Progenitor cell of endocrine pancreas (in vitro differentiated cells): ENCODE results near the gene NME3. TPM values are rescaled to one million over a fixed set of nuclear protein-coding genes. Genes with fewer than 3 reads are reported as not detected.

ENCODE experiments used
- DNase-seq: peaks from one replicate; pipeline ENCODE4 v3.0.0; 2021; ENCODE audit warnings: low spot score; ENCODE audit not compliant: unreplicated experiment
- H3K27ac Mint-ChIP-seq: 2 replicates; pipeline ENCODE4 v1.8.0; 2021; ENCODE audit warnings: mild to moderate bottlenecking, moderate library complexity, mixed read lengths
- H3K27me3 Mint-ChIP-seq: 2 replicates; pipeline ENCODE4 v1.8.0; 2021; ENCODE audit warnings: mixed read lengths
- H3K36me3 Mint-ChIP-seq: 2 replicates; pipeline ENCODE4 v1.8.0; 2022; ENCODE audit warnings: mixed read lengths; ENCODE audit not compliant: insufficient read depth
- H3K4me1 Mint-ChIP-seq: 2 replicates; pipeline ENCODE4 v1.8.0; 2021; ENCODE audit warnings: low read depth, mixed read lengths
- H3K4me3 Mint-ChIP-seq: 2 replicates; pipeline ENCODE4 v1.8.0; 2021; ENCODE audit warnings: low read depth, mild to moderate bottlenecking, moderate library complexity, mixed read lengths
- H3K9me3 Mint-ChIP-seq: 2 replicates; pipeline ENCODE4 v1.8.0; 2021; ENCODE audit warnings: low read depth, mixed read lengths
- CTCF ChIP-seq: fragments of 200-600 bp; sonication (generic); IDR thresholded peaks from one replicate; pipeline ENCODE4 v1.5.0; 2021; ENCODE audit warnings: antibody characterized with exemption, mild to moderate bottlenecking; ENCODE audit not compliant: unreplicated experiment
- total RNA-seq: library from RNA; stranded (reverse); gene quantifications from 2 replicates; pipeline ENCODE4 v1.2.1, GENCODE V29; 2021

Gene NME3
- total RNA-seq, 1 donor from 2014 or later: 34.4 TPM

GRCh38 chr16:1779741-1780676, 8.7 kb upstream of the NME3 start:
- Mint-ChIP-seq H3K27ac (no peak overlapping the region), H3K4me1 (peaks cover 14% of the 10 kb centered on the region), H3K36me3 (peaks cover 1% of the 10 kb centered on the region), H3K9me3 (no peaks in the 10 kb centered on the region), H3K27me3 (no peaks in the 10 kb centered on the region), H3K4me3 (peak overlapping the region; percentile 37)
- TF ChIP-seq CTCF: no peak
- DNase-seq: no peak

- H3K36me3 Mint-ChIP-seq: peaks cover 1% of the 10 kb centered on the region
- no peaks in the 10 kb centered on the region for H3K9me3 Mint-ChIP-seq
- no peak for TF ChIP-seq CTCF
- peaks cover 14% of the 10 kb centered on the region for H3K4me1 Mint-ChIP-seq
- no peak for DNase-seq
- no peak overlapping the region for H3K4me3 Mint-ChIP-seq
- H3K27ac Mint-ChIP-seq: no peak overlapping the region
- H3K27me3 Mint-ChIP-seq: no peaks in the 10 kb centered on the region
Measured at GRCh38 chr16:1779234-1779701, 7.9 kb upstream of the NME3 start.

GRCh38 chr16:1778200-1779179, 7.1 kb upstream of the NME3 start:
- no peak for DNase-seq
- Mint-ChIP-seq H3K36me3 (peaks cover 1% of the 10 kb centered on the region), H3K9me3 (no peaks in the 10 kb centered on the region), H3K4me1 (peaks cover 11% of the 10 kb centered on the region), H3K27ac (no peak overlapping the region), H3K27me3 (no peaks in the 10 kb centered on the region), H3K4me3 (no peak overlapping the region)
- no peak for TF ChIP-seq CTCF

GRCh38 chr16:1777375-1778199, 6.2 kb upstream of the NME3 start:
- no peaks in the 10 kb centered on the region for H3K9me3 Mint-ChIP-seq
- peaks cover 8% of the 10 kb centered on the region for H3K4me1 Mint-ChIP-seq
- H3K27me3 Mint-ChIP-seq: no peaks in the 10 kb centered on the region
- peaks cover 1% of the 10 kb centered on the region for H3K36me3 Mint-ChIP-seq
- no peak overlapping the region for H3K27ac Mint-ChIP-seq
- DNase-seq: no peak
- H3K4me3 Mint-ChIP-seq: no peak overlapping the region
- TF ChIP-seq CTCF: no peak
